Mammary microvascular endothelial cell (primary cell): ENCODE data around the gene PLAAT4. TPM values are rescaled to one million over a fixed set of nuclear protein-coding genes. Genes with fewer than 3 reads are reported as not detected.

ENCODE experiments used
- total RNA-seq: library from RNA; depleted of rRNA; stranded (reverse); fragments of >200 nt; gene quantifications from 2 replicates; pipeline ENCODE4 v1.2.3, GENCODE V29; 2015

PLAAT4 gene
- 12.7 and 14.7 TPM in 2 replicates for total RNA-seq

GRCh38 chr11:63536669-63537292 lies at the start of gene PLAAT4:
TSS of gene PLAAT4 (plus strand) at chr11:63536808. CDS start at chr11:63536869, 61 bp downstream.

GRCh38 chr11:63490551-63491239 lies 45.9 kb upstream of the PLAAT4 start, which contains the start of gene PLAAT5:
TSS of gene PLAAT5 (minus strand) at chr11:63491167. CDS start at chr11:63491034, 133 bp downstream.

GRCh38 chr11:63505857-63506528 lies 30.6 kb upstream of the PLAAT4 start, which contains the start of gene LGALS12:
TSS of gene LGALS12 (plus strand) at chr11:63506084. CDS start at chr11:63506459, 375 bp downstream.

GRCh38 chr11:63563201-63564055 lies 26.8 kb downstream of the PLAAT4 start, which contains the start of gene PLAAT2:
TSS of gene PLAAT2 (minus strand) at chr11:63563379. CDS start at chr11:63563324, 55 bp downstream.

Other genes with a start within 250 kb of the PLAAT4 start
- not detected in 2 replicates for gene SLC22A9, start 167.0 kb upstream of the PLAAT4 start, total RNA-seq
- not detected in 2 replicates for gene PLAAT5, start 45.6 kb upstream of the PLAAT4 start, total RNA-seq
- not detected in 2 replicates for gene LGALS12, start 30.7 kb upstream of the PLAAT4 start, total RNA-seq
- gene PLAAT2, start 26.6 kb downstream of the PLAAT4 start, total RNA-seq, result not detected in 2 replicates
- 67.5 and 68.5 TPM in 2 replicates for gene PLAAT3, start 77.6 kb downstream of the PLAAT4 start, total RNA-seq
- gene ATL3, start 134.6 kb downstream of the PLAAT4 start, total RNA-seq, result 72.2 and 76.1 TPM in 2 replicates
- gene RTN3, start 144.7 kb downstream of the PLAAT4 start, total RNA-seq, result 86.8 and 96.6 TPM in 2 replicates
- 10.9 and 22.9 TPM in 2 replicates for gene ZFTA, start 232.0 kb downstream of the PLAAT4 start, total RNA-seq